ENCODE measurements around the gene CALHM5.
"Not testable (repeated sequence)": the region's sequence is repeated elsewhere in the genome, so short reads cannot be mapped to it uniquely, and the experiment has no call there.

Gene CALHM5, protein sequence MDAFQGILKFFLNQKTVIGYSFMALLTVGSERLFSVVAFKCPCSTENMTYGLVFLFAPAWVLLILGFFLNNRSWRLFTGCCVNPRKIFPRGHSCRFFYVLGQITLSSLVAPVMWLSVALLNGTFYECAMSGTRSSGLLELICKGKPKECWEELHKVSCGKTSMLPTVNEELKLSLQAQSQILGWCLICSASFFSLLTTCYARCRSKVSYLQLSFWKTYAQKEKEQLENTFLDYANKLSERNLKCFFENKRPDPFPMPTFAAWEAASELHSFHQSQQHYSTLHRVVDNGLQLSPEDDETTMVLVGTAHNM

DNA sequence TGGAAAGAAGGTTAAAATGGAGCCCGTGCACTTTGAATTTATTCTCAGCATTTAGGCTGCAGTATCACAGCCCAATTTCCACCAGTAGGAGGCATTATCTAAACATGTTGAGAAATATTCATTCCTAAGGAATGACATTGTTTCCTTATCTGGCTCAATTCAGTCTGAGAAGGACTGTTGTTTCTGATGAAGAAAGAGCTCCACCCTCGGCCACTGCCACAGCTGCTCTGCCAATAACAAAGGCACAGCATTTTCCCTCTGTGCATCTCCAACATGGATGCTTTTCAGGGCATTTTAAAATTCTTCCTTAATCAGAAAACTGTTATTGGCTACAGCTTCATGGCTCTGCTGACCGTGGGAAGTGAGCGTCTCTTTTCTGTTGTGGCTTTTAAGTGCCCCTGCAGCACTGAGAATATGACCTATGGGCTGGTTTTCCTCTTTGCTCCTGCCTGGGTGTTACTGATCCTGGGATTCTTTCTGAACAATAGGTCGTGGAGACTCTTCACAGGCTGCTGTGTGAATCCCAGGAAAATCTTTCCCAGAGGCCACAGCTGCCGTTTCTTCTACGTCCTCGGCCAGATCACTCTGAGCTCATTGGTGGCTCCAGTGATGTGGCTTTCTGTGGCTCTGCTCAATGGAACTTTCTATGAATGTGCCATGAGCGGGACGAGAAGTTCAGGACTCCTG is at the start of gene CALHM5:
Gene CALHM5 (plus strand): TSS at position 216 of the 687 bp plus-strand sequence. CDS start 58 bp downstream, at position 274.
- DNase-seq, result peak in 9 of 42 donors; percentile 4 to 48 (median 19)
- intact Hi-C loops (cut with DNase I), result no loop called here

- DNase-seq, result peak in 39 of 42 donors; percentile 14 to 75 (median 47)
- intact Hi-C loops (cut with DNase I), result no loop called here
These were observed 49.2 kb upstream of the CALHM5 start for GRCh38 chr6:116461932-116462885.

- DNase-seq, result no peak
- intact Hi-C loops (cut with DNase I), result no loop called here
These were observed 48.1 kb upstream of the CALHM5 start for GRCh38 chr6:116463301-116463700.

GRCh38 chr6:116465246-116465645 is 46.2 kb upstream of the CALHM5 start:
- no peak for DNase-seq
- intact Hi-C loops (cut with DNase I), result no loop called here

DNA sequence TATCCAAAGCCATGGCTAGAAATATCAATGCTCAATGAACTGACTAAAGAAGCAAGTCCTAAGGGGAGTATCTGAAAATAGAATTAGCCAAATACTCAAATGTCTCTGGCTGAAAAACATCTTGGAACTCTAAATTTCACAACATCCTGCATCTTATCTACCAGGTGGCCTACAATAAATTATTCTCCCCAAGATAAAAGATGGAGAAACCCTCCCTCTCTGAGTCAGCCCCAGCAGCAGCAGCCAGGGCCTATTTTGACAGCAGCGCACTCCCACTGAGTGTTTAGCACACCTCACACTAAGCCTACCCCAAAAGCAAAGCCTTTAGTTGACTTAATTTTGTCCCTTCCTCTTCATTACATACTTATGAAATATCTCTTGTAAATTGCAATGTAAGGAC is 44.3 kb upstream of the CALHM5 start:
- DNase-seq, result no peak

DNA sequence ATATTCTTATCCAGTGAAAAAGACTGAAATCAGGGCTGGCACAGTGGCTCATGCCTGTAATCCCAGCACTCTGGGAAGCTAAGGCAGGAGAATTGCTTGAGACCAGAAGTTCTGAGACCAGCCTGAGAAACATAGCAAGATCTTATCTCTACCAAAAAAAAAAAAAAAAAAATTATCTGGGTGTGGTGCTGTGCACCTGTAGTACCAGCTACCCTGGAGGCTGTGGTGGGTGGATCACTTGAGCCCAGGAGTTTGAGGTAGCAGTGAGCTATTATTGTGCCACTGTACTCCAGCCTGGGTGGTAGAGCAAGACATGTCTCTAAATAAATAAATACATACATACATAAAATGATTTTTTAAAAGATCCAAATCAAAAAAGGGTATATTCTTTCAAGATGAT is 43.9 kb upstream of the CALHM5 start:
- DNase-seq, result no peak
- intact Hi-C loops (cut with DNase I), result no loop called here

More for the DNA sequence above, 44.3 kb upstream of the CALHM5 start:
- intact Hi-C loops (cut with DNase I), result no loop called here

- DNase-seq, result no peak
- intact Hi-C loops (cut with DNase I), result no loop called here
These were observed 43.1 kb upstream of the CALHM5 start for GRCh38 chr6:116468293-116468692.

- intact Hi-C loops (cut with DNase I), result no loop called here
- no peak for DNase-seq
These were observed 39.9 kb upstream of the CALHM5 start for GRCh38 chr6:116471531-116471930.

DNA sequence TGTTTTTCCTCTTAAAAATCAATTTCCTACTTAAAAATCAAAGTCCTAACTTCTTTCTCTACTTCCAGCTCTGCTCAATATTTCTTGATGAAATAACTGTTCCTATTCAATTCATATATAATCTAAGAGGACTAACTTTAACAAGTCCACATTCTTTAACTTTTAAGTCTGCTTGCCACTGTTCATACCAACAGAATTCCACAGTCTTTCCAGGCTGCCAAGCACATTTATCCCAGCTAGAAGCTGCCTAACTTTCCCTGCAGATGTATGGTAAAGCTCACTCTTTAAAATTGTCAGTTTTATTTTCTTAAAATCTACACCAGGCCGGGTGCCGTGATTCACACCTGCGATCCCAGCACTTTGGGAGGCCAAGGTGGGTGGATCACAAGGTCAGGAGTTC is 38.7 kb upstream of the CALHM5 start:
- intact Hi-C loops (cut with DNase I), result no loop called here
- no peak for DNase-seq

GRCh38 chr6:116475141-116475540 is 36.3 kb upstream of the CALHM5 start:
- intact Hi-C loops (cut with DNase I), result no loop called here
- no peak for DNase-seq

DNA sequence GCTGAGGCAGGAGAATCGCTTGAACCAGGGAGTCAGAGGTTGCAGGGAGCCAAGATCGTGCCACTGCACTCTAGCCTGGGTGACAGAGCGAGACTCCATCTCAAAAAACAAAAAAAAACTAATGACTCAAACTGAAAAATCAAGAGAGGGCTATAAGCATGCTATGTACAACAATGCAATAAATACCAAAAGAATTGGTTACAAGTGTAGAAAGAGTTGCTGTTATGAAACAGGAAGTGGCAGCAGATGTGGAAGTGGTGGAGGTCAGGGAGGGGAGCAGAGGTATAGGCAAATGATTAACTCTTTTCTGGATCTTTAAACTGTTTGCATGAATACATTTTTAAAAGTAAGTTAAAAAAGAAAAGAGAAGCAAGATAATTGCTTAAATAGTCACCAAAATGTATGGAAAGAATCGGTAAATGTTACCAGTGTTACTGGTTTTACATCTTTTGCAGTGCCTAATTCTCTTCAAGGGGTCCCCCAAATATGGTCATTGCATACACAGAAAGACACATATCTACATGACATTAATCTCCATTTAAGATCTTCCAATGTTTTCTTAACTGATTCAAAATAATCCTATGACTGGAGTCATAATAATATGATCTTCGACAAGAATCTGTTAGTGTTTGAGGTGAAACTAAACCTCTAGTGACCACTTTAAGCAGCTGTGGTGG is 35.3 kb upstream of the CALHM5 start:
- intact Hi-C loops (cut with DNase I), result no loop called here
- DNase-seq, result no peak

- DNase-seq, result no peak
- intact Hi-C loops (cut with DNase I), result no loop called here
These were observed 28.7 kb upstream of the CALHM5 start for GRCh38 chr6:116482780-116483179.

DNA sequence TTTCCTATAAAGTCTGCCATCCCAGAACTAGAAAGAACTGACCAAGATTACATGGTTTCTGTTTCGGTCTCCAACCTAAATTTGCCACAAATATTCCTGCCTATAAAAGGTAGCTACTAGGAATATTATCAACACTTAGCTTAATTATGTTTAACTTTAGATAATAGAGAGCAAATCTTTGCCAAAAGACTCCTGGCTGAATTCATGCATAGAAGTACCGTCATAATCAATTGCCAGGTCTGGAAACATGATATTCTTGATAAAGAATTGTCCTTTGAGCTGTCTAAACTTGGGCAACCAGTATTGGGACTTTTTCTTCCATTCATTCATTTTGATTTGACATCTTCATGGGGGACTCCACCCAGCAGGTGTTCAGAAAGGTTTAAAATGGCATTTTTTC is 27.8 kb upstream of the CALHM5 start:
- intact Hi-C loops (cut with DNase I), result no loop called here
- no peak for DNase-seq

- DNase-seq, result no peak
- intact Hi-C loops (cut with DNase I), result no loop called here
These were observed 25.8 kb upstream of the CALHM5 start for GRCh38 chr6:116485559-116486184.

GRCh38 chr6:116491610-116492330 is 19.7 kb upstream of the CALHM5 start:
- DNase-seq, result no peak
- intact Hi-C loops (cut with DNase I), result no loop called here

DNA sequence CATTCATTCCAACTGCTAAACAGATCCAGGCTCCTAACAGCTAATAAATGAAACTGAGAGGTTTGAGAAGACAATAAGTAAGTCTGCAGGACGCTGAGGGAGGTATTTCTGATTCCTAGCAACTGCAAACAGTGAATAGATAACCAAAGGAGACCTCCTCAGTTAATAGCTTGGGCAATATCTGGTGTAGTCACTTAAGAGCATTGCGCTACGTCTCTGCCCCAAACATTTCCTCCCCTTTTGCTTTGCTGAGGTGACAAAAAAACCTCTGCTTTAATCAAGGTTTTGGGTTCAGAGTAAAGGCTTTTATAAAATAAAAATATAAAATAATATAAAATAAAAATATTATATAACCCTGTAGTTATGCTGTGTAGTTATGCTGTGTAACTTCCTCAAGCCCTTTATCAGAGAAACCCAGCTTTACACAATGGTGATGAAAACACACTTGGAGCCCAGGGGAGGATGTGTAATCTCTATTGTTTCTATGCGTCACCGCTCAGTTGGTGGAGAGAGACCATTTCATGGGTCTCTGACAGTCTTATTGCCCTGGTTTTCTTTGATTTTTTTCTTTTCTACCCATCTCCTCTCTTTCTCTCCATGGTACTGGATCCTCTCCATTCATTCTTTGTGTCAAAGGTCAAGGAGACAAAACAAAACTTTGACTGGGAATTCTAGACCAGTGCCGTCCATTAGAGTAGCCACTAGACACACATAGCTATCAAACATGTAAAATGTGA is 18.9 kb upstream of the CALHM5 start:
- intact Hi-C loops (cut with DNase I), result no loop called here
- DNase-seq, result no peak

DNA sequence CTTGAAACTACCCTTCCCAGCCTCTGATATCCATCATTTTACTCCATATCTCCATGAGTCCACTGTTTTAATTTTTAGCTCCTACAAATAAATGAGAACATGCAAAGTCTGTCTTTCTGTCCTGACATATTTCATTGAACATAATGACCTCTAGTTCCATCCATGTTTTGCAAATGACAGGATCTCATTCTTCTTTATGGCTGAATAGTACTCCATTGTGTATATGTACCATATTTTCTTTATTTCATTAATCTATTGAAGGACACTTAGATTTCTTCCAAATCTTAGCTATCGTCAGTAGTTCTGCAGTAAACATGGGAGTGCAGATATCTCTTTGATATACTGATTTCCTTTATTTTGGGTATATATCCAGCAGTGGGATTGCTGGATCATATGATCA is 16.3 kb upstream of the CALHM5 start:
- intact Hi-C loops (cut with DNase I); DNase-seq: not testable (repeated sequence)
